HepG2 (cell line): ENCODE measurements around the gene TEKT3. TPM values are rescaled to one million over a fixed set of nuclear protein-coding genes. Genes with fewer than 3 reads are reported as not detected.

Experiments used
- ARID5B ChIP-seq: IDR thresholded peaks from 2 replicates; pipeline ENCODE4 v1.4.0; 2020; ENCODE audit warnings: mild to moderate bottlenecking, missing genetic modification reagents
- BRD4 ChIP-seq: sonication (generic); formaldehyde crosslinking; IDR thresholded peaks from 2 replicates; pipeline ENCODE4 v1.4.0; 2020; ENCODE audit warnings: missing genetic modification reagents
- DMAP1 ChIP-seq: IDR thresholded peaks from 2 replicates; pipeline ENCODE4 v1.6.1; 2016
- DPF2 ChIP-seq: sonication (generic); formaldehyde crosslinking; IDR thresholded peaks from 2 replicates; pipeline ENCODE4 v1.4.0; 2020; ENCODE audit warnings: mild to moderate bottlenecking, low read depth, missing genetic modification reagents, borderline replicate concordance
- FIP1L1 ChIP-seq: fragments of 200-400 bp; formaldehyde crosslinking; IDR thresholded peaks from 2 replicates; pipeline ENCODE4 v1.6.1; 2018; ENCODE audit warnings: low read depth, mild to moderate bottlenecking, low read length, moderate library complexity, borderline replicate concordance; ENCODE audit not compliant: insufficient read depth
- FOXA1 ChIP-seq, 2 experiments: fragments of 450-650 bp in 1 of 2; sonication (generic) in 1 of 2; formaldehyde crosslinking in 1 of 2; IDR thresholded peaks; 2 replicates each; pipeline versions ENCODE4 v1.4.0 to v1.6.1; 2016 to 2020; ENCODE audit warnings: missing genetic modification reagents in 1 of 2
- MTF1 ChIP-seq: sonication (generic); formaldehyde crosslinking; IDR thresholded peaks from 2 replicates; pipeline ENCODE4 v1.5.0; 2020; ENCODE audit warnings: missing genetic modification reagents
- MYNN ChIP-seq: sonication (generic); formaldehyde crosslinking; IDR thresholded peaks from 2 replicates; pipeline ENCODE4 v1.4.0; 2020; ENCODE audit warnings: mild to moderate bottlenecking, low read depth, missing genetic modification reagents
- NRL ChIP-seq: sonication (generic); formaldehyde crosslinking; IDR thresholded peaks from 2 replicates; pipeline ENCODE4 v1.5.0; 2020; ENCODE audit warnings: missing genetic modification reagents, mild to moderate bottlenecking, moderate library complexity, borderline replicate concordance
- PLSCR1 ChIP-seq: sonication (generic); formaldehyde crosslinking; IDR thresholded peaks from 2 replicates; pipeline ENCODE4 v1.5.0; 2020; ENCODE audit warnings: missing genetic modification reagents, mild to moderate bottlenecking, borderline replicate concordance
- PRDM10 ChIP-seq: sonication (generic); formaldehyde crosslinking; IDR thresholded peaks from 2 replicates; pipeline ENCODE4 v1.4.0; 2020; ENCODE audit warnings: low read depth, missing genetic modification reagents
- RXRB ChIP-seq: IDR thresholded peaks from 2 replicates; pipeline ENCODE4 v1.6.1; 2016; ENCODE audit warnings: borderline replicate concordance, missing genetic modification reagents, missing compliant biosample characterization
- SALL2 ChIP-seq: sonication (generic); formaldehyde crosslinking; IDR thresholded peaks from 2 replicates; pipeline ENCODE4 v1.8.1; 2023; ENCODE audit warnings: mild to moderate bottlenecking, missing genetic modification reagents, inconsistent platforms
- SOX13 ChIP-seq, 3 experiments: fragments of 450-650 bp in 1 of 3; sonication (generic) in 1 of 3; formaldehyde crosslinking in 1 of 3; IDR thresholded peaks in 2 of 3; conservative IDR thresholded peaks in 1 of 3; 2 replicates each; pipeline versions ENCODE4 v1.5.0 to v1.6.1; 2016 to 2020; ENCODE audit warnings: antibody characterized with exemption in 1 of 3, mild to moderate bottlenecking in 1 of 3, missing compliant biosample characterization in 1 of 3, missing genetic modification reagents in 1 of 3, moderate library complexity in 1 of 3
- ZNF251 ChIP-seq: sonication (generic); formaldehyde crosslinking; IDR thresholded peaks from 2 replicates; pipeline ENCODE4 v1.9.0; 2021; ENCODE audit warnings: mild to moderate bottlenecking, missing genetic modification reagents
- ZNF362 ChIP-seq: sonication (generic); formaldehyde crosslinking; IDR thresholded peaks from 2 replicates; pipeline ENCODE4 v1.4.0; 2020; ENCODE audit warnings: missing genetic modification reagents, mild to moderate bottlenecking, borderline replicate concordance
- ZNF691 ChIP-seq: sonication (generic); formaldehyde crosslinking; IDR thresholded peaks from 2 replicates; pipeline ENCODE4 v1.4.0; 2020; ENCODE audit warnings: missing genetic modification reagents, low read depth, mild to moderate bottlenecking, borderline replicate concordance
- ZNF766 ChIP-seq: sonication (generic); formaldehyde crosslinking; IDR thresholded peaks from 2 replicates; pipeline ENCODE4 v1.5.0; 2020; ENCODE audit warnings: missing genetic modification reagents, borderline replicate concordance
- polyA plus RNA-seq, 8 experiments: library from polyadenylated mRNA; depleted of rRNA in 3 of 8; stranded (reverse) in 7 of 8; unstranded in 1 of 8; fragments of >200 nt; fragmentation: Illumina TruSeq in 4 of 8; extraction: Trizol in 4 of 8; gene quantifications; 2 replicates each; pipeline versions ENCODE4 v1.2.1 to v1.2.3, GENCODE V29; 2011 to 2016; ENCODE audit warnings: low read depth in 4 of 8, missing spikeins in 1 of 8, mixed read lengths in 1 of 8; ENCODE audit not compliant: insufficient read depth in 1 of 8
- total RNA-seq, 5 experiments: library from RNA; depleted of rRNA; stranded (reverse); fragments of >200 nt; fragmentation: Illumina TruSeq; extraction: Trizol; gene quantifications; 2 replicates each; pipeline ENCODE4 v1.2.3, GENCODE V29; 2016; ENCODE audit warnings: low read depth in 1 of 5

Gene TEKT3
- total and polyA plus RNA-seq, 2 of the 13 experiments (the other 11 are each of a cell fraction or from before 2014, with no cell fraction given): 0.58 to 0.82 TPM

- TF ChIP-seq FIP1L1: no peak
- TF ChIP-seq SALL2 (CRISPR knock-in tag): no peak
- TF ChIP-seq SOX13 (IDR thresholded peaks at IDR 0.05): 0 out of 2 replicates have a peak, but pooled peaks have one; percentile 36
- peak in 1 of 2 experiments; percentile 83; a peak in 2 of 4 replicates for TF ChIP-seq SOX13 (CRISPR knock-in tag; conservative IDR thresholded peaks at IDR 0.05 in 1 of 2, IDR thresholded peaks at IDR 0.05 in 1 of 2)
- no peak for TF ChIP-seq PRDM10 (CRISPR knock-in tag)
- TF ChIP-seq ZNF251 (CRISPR knock-in tag): no peak
- no peak for TF ChIP-seq ZNF691 (CRISPR knock-in tag)
- no peak for TF ChIP-seq MYNN
- TF ChIP-seq DPF2 (CRISPR knock-in tag): no peak
- no peak for TF ChIP-seq ZNF766
- no peak for TF ChIP-seq BRD4 (CRISPR knock-in tag)
- TF ChIP-seq MTF1: no peak
- peak; percentile 87 for TF ChIP-seq ZNF362
- TF ChIP-seq RXRB (CRISPR knock-in tag): no peak
- TF ChIP-seq ARID5B (CRISPR knock-in tag): 0 out of 2 replicates have a peak, but pooled peaks have one; percentile 7
- TF ChIP-seq DMAP1 (CRISPR knock-in tag): 0 out of 2 replicates have a peak, but pooled peaks have one; percentile 30
- TF ChIP-seq PLSCR1 (CRISPR knock-in tag): no peak
- TF ChIP-seq NRL (CRISPR knock-in tag): no peak
- no peak for TF ChIP-seq FOXA1 (IDR thresholded peaks at IDR 0.05)
- no peak for TF ChIP-seq FOXA1 (CRISPR knock-in tag; IDR thresholded peaks at IDR 0.05)
These were observed 36.2 kb upstream of the TEKT3 start (continued) for GRCh38 chr17:15377616-15378015.
